ENCODE measurements around the gene AKAP13. TPM values are rescaled to one million over a fixed set of nuclear protein-coding genes. Genes with fewer than 3 reads are reported as not detected.

The AKAP13 gene
- total RNA-seq, 1 donor from 2014 or later: 114 TPM

GRCh38 chr15:85361323-85361722, 19.1 kb upstream of the AKAP13 start:
- Mint-ChIP-seq H3K4me1 (ENCODE audit: low read depth) (no peaks in the 10 kb centered on the region), H3K27me3 (peaks cover 8% of the 10 kb centered on the region), H3K4me3 (ENCODE audit: low read depth) (no peak overlapping the region)

GRCh38 chr15:85362436-85363081, 17.8 kb upstream of the AKAP13 start:
- H3K4me3 Mint-ChIP-seq (ENCODE audit: low read depth): no peak overlapping the region
- DNase-seq (ENCODE audit: low spot score, unreplicated experiment): no peak
- no peak overlapping the region for H3K27ac Mint-ChIP-seq
- no peaks in the 10 kb centered on the region for H3K9me3 Mint-ChIP-seq (ENCODE audit: low read depth)
- H3K36me3 Mint-ChIP-seq (ENCODE audit: insufficient read depth): no peaks in the 10 kb centered on the region
- no peak for TF ChIP-seq CTCF (IDR thresholded peaks at IDR 0.05; ENCODE audit: unreplicated experiment)
- H3K27me3 Mint-ChIP-seq: peaks cover 11% of the 10 kb centered on the region
- H3K4me1 Mint-ChIP-seq (ENCODE audit: low read depth): no peaks in the 10 kb centered on the region

More at GRCh38 chr15:85361323-85361722, 19.1 kb upstream of the AKAP13 start:
- no peak for DNase-seq (ENCODE audit: low spot score, unreplicated experiment)
- no peaks in the 10 kb centered on the region for H3K9me3 Mint-ChIP-seq (ENCODE audit: low read depth)
- H3K27ac Mint-ChIP-seq: no peak overlapping the region
- H3K36me3 Mint-ChIP-seq (ENCODE audit: insufficient read depth): no peaks in the 10 kb centered on the region
- TF ChIP-seq CTCF (IDR thresholded peaks at IDR 0.05; ENCODE audit: unreplicated experiment): no peak

GRCh38 chr15:85365980-85366379, 14.4 kb upstream of the AKAP13 start:
- no peaks in the 10 kb centered on the region for H3K36me3 Mint-ChIP-seq (ENCODE audit: insufficient read depth)
- H3K27ac Mint-ChIP-seq: no peak overlapping the region
- no peaks in the 10 kb centered on the region for H3K4me1 Mint-ChIP-seq (ENCODE audit: low read depth)
- no peaks in the 10 kb centered on the region for H3K9me3 Mint-ChIP-seq (ENCODE audit: low read depth)
- DNase-seq (ENCODE audit: low spot score, unreplicated experiment): no peak
- TF ChIP-seq CTCF (IDR thresholded peaks at IDR 0.05; ENCODE audit: unreplicated experiment): no peak
- peaks cover 14% of the 10 kb centered on the region for H3K27me3 Mint-ChIP-seq
- no peak overlapping the region for H3K4me3 Mint-ChIP-seq (ENCODE audit: low read depth)

GRCh38 chr15:85367741-85368140, 12.7 kb upstream of the AKAP13 start:
- H3K27ac Mint-ChIP-seq: no peak overlapping the region
- no peak for TF ChIP-seq CTCF (IDR thresholded peaks at IDR 0.05; ENCODE audit: unreplicated experiment)
- H3K4me1 Mint-ChIP-seq (ENCODE audit: low read depth): no peaks in the 10 kb centered on the region
- DNase-seq (ENCODE audit: low spot score, unreplicated experiment): no peak
- peaks cover 13% of the 10 kb centered on the region for H3K27me3 Mint-ChIP-seq
- no peaks in the 10 kb centered on the region for H3K36me3 Mint-ChIP-seq (ENCODE audit: insufficient read depth)
- H3K9me3 Mint-ChIP-seq (ENCODE audit: low read depth): no peaks in the 10 kb centered on the region
- no peak overlapping the region for H3K4me3 Mint-ChIP-seq (ENCODE audit: low read depth)

- H3K36me3 Mint-ChIP-seq (ENCODE audit: insufficient read depth): no peaks in the 10 kb centered on the region
Observed at GRCh38 chr15:85374831-85375230, 5.6 kb upstream of the AKAP13 start.

More at GRCh38 chr15:85374831-85375230, 5.6 kb upstream of the AKAP13 start:
- H3K27ac Mint-ChIP-seq: no peak overlapping the region
- H3K4me1 Mint-ChIP-seq (ENCODE audit: low read depth): peaks cover 7% of the 10 kb centered on the region
- DNase-seq (ENCODE audit: low spot score, unreplicated experiment): no peak
- TF ChIP-seq CTCF (IDR thresholded peaks at IDR 0.05; ENCODE audit: unreplicated experiment): no peak
- no peaks in the 10 kb centered on the region for H3K9me3 Mint-ChIP-seq (ENCODE audit: low read depth)
- H3K4me3 Mint-ChIP-seq (ENCODE audit: low read depth): no peak overlapping the region
- H3K27me3 Mint-ChIP-seq: peaks cover 26% of the 10 kb centered on the region

Measured in progenitor cell of endocrine pancreas (in vitro differentiated cells).